HepG2 (cell line): ENCODE data around the gene PDE5A. TPM values are rescaled to one million over a fixed set of nuclear protein-coding genes. Genes with fewer than 3 reads are reported as not detected.
"Not testable (repeated sequence)": the region's sequence is repeated elsewhere in the genome, so short reads cannot be mapped to it uniquely, and the experiment has no call there.

ENCODE experiments used
- BRD4 ChIP-seq: sonication (generic); formaldehyde crosslinking; IDR thresholded peaks from 2 replicates; pipeline ENCODE4 v1.4.0; 2020; ENCODE audit warnings: missing genetic modification reagents
- MEIS2 ChIP-seq: sonication (generic); formaldehyde crosslinking; IDR thresholded peaks from 2 replicates; pipeline ENCODE4 v1.9.0; 2021; ENCODE audit warnings: mild to moderate bottlenecking, missing genetic modification reagents
- NR2F6 ChIP-seq, 2 experiments: IDR thresholded peaks; 2 replicates each; pipeline ENCODE4 v1.6.1; 2016; ENCODE audit warnings: antibody characterized with exemption in 1 of 2, mild to moderate bottlenecking in 1 of 2
- RFXAP ChIP-seq: sonication (generic); formaldehyde crosslinking; IDR thresholded peaks from 2 replicates; pipeline ENCODE4 v1.4.0; 2020; ENCODE audit warnings: missing genetic modification reagents, borderline replicate concordance
- SMARCC2 ChIP-seq: fragments of 450-650 bp; IDR thresholded peaks from 2 replicates; pipeline ENCODE4 v1.6.1; 2017; ENCODE audit warnings: antibody characterized with exemption, mild to moderate bottlenecking
- YEATS2 ChIP-seq: sonication (generic); formaldehyde crosslinking; IDR thresholded peaks from 2 replicates; pipeline ENCODE4 v1.4.0; 2020; ENCODE audit warnings: missing genetic modification reagents, borderline replicate concordance
- ZNF335 ChIP-seq: sonication (generic); formaldehyde crosslinking; IDR thresholded peaks from 2 replicates; pipeline ENCODE4 v1.4.0; 2020; ENCODE audit warnings: missing genetic modification reagents
- ZNF563 ChIP-seq: sonication (generic); formaldehyde crosslinking; IDR thresholded peaks from 2 replicates; pipeline ENCODE4 v1.8.0; 2022; ENCODE audit warnings: mild to moderate bottlenecking, moderate library complexity, missing genetic modification reagents
- polyA plus RNA-seq, 8 experiments: library from polyadenylated mRNA; depleted of rRNA in 3 of 8; stranded (reverse) in 7 of 8; unstranded in 1 of 8; fragments of >200 nt; fragmentation: Illumina TruSeq in 4 of 8; extraction: Trizol in 4 of 8; gene quantifications; 2 replicates each; pipeline versions ENCODE4 v1.2.1 to v1.2.3, GENCODE V29; 2011 to 2016; ENCODE audit warnings: low read depth in 4 of 8, missing spikeins in 1 of 8, mixed read lengths in 1 of 8; ENCODE audit not compliant: insufficient read depth in 1 of 8
- total RNA-seq, 5 experiments: library from RNA; depleted of rRNA; stranded (reverse); fragments of >200 nt; fragmentation: Illumina TruSeq; extraction: Trizol; gene quantifications; 2 replicates each; pipeline ENCODE4 v1.2.3, GENCODE V29; 2016; ENCODE audit warnings: low read depth in 1 of 5
- TF ChIP-seq, protein P1 (sequence below): sonication (generic); formaldehyde crosslinking; IDR thresholded peaks from 2 replicates; pipeline ENCODE4 v1.4.0; 2020; ENCODE audit warnings: mild to moderate bottlenecking, missing genetic modification reagents
- TF ChIP-seq, protein P2 (sequence below): sonication (generic); formaldehyde crosslinking; IDR thresholded peaks from 2 replicates; pipeline ENCODE4 v1.5.0; 2020; ENCODE audit warnings: missing genetic modification reagents
- TF ChIP-seq, protein P3 (sequence below): IDR thresholded peaks from 2 replicates; pipeline ENCODE4 v1.6.1; 2016; ENCODE audit warnings: missing compliant biosample characterization, missing genetic modification reagents, borderline replicate concordance
- TF ChIP-seq, protein P4 (sequence below): sonication (generic); formaldehyde crosslinking; IDR thresholded peaks from 2 replicates; pipeline ENCODE4 v1.8.0; 2023; ENCODE audit warnings: mild to moderate bottlenecking, missing genetic modification reagents
- TF ChIP-seq, protein P5 (sequence below): IDR thresholded peaks from 2 replicates; pipeline ENCODE4 v1.6.1; 2016; ENCODE audit warnings: mild to moderate bottlenecking, missing biosample characterization, missing genetic modification reagents
- TF ChIP-seq, protein P6 (sequence below): sonication (generic); formaldehyde crosslinking; IDR thresholded peaks from 2 replicates; pipeline ENCODE4 v1.4.0; 2020; ENCODE audit warnings: mild to moderate bottlenecking, missing genetic modification reagents, borderline replicate concordance
- TF ChIP-seq, protein P7 (sequence below): sonication (generic); IDR thresholded peaks from 2 replicates; pipeline ENCODE4 v1.6.1; 2016; ENCODE audit warnings: low read depth, borderline replicate concordance

Gene PDE5A
- total and polyA plus RNA-seq, 2 of the 13 experiments (the other 11 are each of a cell fraction or from before 2014, with no cell fraction given), result 0.22 to 0.44 TPM

DNA sequence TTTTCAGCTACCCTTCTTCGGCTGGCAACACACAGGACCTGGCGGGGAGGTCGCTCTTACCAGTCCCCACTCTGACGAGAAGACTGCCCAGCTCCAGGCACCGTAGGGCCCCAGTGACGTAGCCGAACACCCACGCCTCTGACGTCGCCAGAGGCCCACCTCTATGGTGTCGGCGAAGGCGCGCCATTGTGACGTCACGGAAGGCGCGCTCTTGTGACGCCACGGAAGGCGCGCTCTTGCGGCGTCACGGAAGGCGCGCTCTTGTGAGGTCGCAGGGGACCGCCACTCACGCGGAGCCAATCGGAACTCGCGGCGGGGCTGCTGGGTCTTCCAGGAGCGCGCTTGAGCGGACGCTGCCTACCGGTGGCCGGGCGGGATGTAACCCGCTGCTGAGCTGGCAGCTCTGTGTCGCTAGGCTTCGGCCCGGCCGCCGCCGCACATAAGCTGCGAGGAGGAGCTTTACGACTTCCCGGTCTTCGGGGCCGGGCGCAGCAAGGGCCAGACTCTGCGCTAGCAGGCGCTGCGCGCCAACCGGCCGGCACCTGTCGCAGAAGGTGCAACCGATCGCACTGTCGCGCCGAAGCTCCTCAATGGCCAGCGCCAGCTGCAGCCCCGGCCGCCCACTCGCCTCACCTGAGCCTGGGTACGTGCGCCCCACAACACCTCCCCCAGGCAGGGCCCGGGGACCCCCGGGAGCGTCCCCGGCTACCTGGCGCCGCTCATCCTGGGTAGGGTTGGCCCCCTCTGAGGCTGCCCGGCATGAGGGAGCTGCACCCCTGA, 173.9 kb downstream of the PDE5A start (continued):
- TF ChIP-seq, protein P1, sequence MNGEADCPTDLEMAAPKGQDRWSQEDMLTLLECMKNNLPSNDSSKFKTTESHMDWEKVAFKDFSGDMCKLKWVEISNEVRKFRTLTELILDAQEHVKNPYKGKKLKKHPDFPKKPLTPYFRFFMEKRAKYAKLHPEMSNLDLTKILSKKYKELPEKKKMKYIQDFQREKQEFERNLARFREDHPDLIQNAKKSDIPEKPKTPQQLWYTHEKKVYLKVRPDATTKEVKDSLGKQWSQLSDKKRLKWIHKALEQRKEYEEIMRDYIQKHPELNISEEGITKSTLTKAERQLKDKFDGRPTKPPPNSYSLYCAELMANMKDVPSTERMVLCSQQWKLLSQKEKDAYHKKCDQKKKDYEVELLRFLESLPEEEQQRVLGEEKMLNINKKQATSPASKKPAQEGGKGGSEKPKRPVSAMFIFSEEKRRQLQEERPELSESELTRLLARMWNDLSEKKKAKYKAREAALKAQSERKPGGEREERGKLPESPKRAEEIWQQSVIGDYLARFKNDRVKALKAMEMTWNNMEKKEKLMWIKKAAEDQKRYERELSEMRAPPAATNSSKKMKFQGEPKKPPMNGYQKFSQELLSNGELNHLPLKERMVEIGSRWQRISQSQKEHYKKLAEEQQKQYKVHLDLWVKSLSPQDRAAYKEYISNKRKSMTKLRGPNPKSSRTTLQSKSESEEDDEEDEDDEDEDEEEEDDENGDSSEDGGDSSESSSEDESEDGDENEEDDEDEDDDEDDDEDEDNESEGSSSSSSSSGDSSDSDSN, result peak; percentile 81
- peak; percentile 94; the same call in 1 of the 2 replicates for TF ChIP-seq RFXAP (CRISPR knock-in tag)
- TF ChIP-seq, protein P2, sequence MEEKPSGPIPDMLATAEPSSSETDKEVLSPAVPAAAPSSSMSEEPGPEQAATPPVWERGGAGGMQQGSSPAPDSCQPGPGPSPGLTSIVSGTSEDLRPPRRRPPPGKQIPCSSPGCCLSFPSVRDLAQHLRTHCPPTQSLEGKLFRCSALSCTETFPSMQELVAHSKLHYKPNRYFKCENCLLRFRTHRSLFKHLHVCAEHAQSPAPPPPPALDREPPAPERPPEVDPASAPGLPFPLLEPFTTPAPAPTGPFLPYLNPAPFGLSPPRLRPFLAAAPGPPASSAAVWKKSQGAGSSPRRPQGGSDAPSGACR (CRISPR knock-in tag), result 0 out of 2 replicates have a peak, but pooled peaks have one; percentile 78
- TF ChIP-seq, protein P3, sequence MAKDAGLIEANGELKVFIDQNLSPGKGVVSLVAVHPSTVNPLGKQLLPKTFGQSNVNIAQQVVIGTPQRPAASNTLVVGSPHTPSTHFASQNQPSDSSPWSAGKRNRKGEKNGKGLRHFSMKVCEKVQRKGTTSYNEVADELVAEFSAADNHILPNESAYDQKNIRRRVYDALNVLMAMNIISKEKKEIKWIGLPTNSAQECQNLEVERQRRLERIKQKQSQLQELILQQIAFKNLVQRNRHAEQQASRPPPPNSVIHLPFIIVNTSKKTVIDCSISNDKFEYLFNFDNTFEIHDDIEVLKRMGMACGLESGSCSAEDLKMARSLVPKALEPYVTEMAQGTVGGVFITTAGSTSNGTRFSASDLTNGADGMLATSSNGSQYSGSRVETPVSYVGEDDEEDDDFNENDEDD (CRISPR knock-in tag), result peak; percentile 91; the same call in 1 of the 2 replicates
- TF ChIP-seq MEIS2 (CRISPR knock-in tag), result peak; percentile 13; the same call in 1 of the 2 replicates
- TF ChIP-seq, protein P4, sequence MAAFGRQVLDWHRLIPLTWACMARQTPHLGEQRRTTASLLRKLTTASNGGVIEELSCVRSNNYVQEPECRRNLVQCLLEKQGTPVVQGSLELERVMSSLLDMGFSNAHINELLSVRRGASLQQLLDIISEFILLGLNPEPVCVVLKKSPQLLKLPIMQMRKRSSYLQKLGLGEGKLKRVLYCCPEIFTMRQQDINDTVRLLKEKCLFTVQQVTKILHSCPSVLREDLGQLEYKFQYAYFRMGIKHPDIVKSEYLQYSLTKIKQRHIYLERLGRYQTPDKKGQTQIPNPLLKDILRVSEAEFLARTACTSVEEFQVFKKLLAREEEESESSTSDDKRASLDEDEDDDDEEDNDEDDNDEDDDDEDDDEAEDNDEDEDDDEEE, result 0 out of 2 replicates have a peak, but pooled peaks have one; percentile 44
- TF ChIP-seq, protein P5, sequence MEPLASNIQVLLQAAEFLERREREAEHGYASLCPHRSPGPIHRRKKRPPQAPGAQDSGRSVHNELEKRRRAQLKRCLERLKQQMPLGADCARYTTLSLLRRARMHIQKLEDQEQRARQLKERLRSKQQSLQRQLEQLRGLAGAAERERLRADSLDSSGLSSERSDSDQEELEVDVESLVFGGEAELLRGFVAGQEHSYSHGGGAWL (CRISPR knock-in tag), result peak; percentile 61; the same call in 1 of the 2 replicates
- TF ChIP-seq ZNF335 (CRISPR knock-in tag), result peak; percentile 97
- peak; percentile 86; the same call in 1 of the 2 replicates for TF ChIP-seq ZNF563
- peak; percentile 77; the same call in 1 of the 2 replicates for TF ChIP-seq BRD4 (CRISPR knock-in tag)
- TF ChIP-seq NR2F6 (IDR thresholded peaks at IDR 0.05), result not testable (repeated sequence)
- peak; percentile 43 for TF ChIP-seq NR2F6 (CRISPR knock-in tag; IDR thresholded peaks at IDR 0.05)
- TF ChIP-seq SMARCC2, result peak; percentile 100
- peak; percentile 99 for TF ChIP-seq YEATS2 (CRISPR knock-in tag)
- TF ChIP-seq, protein P6, sequence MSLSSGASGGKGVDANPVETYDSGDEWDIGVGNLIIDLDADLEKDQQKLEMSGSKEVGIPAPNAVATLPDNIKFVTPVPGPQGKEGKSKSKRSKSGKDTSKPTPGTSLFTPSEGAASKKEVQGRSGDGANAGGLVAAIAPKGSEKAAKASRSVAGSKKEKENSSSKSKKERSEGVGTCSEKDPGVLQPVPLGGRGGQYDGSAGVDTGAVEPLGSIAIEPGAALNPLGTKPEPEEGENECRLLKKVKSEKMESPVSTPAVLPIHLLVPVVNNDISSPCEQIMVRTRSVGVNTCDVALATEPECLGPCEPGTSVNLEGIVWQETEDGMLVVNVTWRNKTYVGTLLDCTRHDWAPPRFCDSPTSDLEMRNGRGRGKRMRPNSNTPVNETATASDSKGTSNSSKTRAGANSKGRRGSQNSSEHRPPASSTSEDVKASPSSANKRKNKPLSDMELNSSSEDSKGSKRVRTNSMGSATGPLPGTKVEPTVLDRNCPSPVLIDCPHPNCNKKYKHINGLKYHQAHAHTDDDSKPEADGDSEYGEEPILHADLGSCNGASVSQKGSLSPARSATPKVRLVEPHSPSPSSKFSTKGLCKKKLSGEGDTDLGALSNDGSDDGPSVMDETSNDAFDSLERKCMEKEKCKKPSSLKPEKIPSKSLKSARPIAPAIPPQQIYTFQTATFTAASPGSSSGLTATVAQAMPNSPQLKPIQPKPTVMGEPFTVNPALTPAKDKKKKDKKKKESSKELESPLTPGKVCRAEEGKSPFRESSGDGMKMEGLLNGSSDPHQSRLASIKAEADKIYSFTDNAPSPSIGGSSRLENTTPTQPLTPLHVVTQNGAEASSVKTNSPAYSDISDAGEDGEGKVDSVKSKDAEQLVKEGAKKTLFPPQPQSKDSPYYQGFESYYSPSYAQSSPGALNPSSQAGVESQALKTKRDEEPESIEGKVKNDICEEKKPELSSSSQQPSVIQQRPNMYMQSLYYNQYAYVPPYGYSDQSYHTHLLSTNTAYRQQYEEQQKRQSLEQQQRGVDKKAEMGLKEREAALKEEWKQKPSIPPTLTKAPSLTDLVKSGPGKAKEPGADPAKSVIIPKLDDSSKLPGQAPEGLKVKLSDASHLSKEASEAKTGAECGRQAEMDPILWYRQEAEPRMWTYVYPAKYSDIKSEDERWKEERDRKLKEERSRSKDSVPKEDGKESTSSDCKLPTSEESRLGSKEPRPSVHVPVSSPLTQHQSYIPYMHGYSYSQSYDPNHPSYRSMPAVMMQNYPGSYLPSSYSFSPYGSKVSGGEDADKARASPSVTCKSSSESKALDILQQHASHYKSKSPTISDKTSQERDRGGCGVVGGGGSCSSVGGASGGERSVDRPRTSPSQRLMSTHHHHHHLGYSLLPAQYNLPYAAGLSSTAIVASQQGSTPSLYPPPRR (CRISPR knock-in tag), result peak; percentile 81; the same call in 1 of the 2 replicates
- TF ChIP-seq, protein P7, sequence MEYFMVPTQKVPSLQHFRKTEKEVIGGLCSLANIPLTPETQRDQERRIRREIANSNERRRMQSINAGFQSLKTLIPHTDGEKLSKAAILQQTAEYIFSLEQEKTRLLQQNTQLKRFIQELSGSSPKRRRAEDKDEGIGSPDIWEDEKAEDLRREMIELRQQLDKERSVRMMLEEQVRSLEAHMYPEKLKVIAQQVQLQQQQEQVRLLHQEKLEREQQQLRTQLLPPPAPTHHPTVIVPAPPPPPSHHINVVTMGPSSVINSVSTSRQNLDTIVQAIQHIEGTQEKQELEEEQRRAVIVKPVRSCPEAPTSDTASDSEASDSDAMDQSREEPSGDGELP, result peak; percentile 31; the same call in 1 of the 2 replicates
